Loucy (cell line): ENCODE measurements around the gene BTBD6.

ENCODE experiments used
- EZH2phosphoT487 ChIP-seq: fragments of 200-600 bp; IDR thresholded peaks from 2 replicates; pipeline ENCODE4 v1.6.1; 2018; ENCODE audit warnings: antibody characterized with exemption, mild to moderate bottlenecking, moderate library complexity, borderline replicate concordance
- TF ChIP-seq, protein P1 (sequence below): fragments of 200-600 bp; sonication (generic); conservative IDR thresholded peaks from 2 replicates; pipeline ENCODE4 v1.5.1; 2014; ENCODE audit warnings: mild to moderate bottlenecking, antibody characterized with exemption, low read length

DNA sequence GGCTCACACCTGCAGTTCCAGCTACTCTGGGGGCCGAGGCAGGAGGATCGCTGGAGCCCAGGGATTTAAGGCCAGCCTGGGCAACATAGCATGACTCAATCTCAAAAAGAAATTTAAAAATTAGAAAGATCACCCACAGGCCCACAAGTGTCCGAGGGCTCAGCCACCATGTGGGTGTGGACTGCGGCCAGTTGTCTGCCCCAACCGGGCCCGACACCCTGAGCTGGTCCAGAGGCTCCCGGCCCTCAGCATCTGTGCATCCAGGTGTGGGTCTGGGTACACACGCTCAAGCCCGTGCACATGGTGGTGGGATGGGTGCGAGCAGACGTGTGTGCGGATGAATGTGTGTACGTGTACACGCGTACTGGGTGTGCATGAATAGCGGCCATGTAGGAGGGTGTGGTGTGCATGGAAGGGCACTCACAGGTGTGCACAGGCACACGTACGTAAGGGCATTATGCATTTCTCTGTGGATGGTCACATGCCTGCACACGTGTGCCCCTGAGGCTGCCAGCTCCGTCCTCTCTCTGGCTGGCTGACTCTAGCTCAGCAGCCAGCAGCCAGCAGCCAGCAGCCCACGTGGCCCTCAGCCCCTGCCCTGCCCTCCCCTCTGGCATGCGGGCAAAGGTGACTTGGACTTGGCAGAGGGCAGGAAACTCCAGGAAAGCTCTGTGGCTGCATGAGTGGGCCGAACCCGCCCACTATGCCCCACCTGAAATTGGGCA lies 44.0 kb upstream of the BTBD6 start:
- TF ChIP-seq, protein P1, sequence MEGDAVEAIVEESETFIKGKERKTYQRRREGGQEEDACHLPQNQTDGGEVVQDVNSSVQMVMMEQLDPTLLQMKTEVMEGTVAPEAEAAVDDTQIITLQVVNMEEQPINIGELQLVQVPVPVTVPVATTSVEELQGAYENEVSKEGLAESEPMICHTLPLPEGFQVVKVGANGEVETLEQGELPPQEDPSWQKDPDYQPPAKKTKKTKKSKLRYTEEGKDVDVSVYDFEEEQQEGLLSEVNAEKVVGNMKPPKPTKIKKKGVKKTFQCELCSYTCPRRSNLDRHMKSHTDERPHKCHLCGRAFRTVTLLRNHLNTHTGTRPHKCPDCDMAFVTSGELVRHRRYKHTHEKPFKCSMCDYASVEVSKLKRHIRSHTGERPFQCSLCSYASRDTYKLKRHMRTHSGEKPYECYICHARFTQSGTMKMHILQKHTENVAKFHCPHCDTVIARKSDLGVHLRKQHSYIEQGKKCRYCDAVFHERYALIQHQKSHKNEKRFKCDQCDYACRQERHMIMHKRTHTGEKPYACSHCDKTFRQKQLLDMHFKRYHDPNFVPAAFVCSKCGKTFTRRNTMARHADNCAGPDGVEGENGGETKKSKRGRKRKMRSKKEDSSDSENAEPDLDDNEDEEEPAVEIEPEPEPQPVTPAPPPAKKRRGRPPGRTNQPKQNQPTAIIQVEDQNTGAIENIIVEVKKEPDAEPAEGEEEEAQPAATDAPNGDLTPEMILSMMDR: no peak
- TF ChIP-seq EZH2phosphoT487: no peak
